ENCODE data around the gene FAM13C.

The FAM13C gene

DNA sequence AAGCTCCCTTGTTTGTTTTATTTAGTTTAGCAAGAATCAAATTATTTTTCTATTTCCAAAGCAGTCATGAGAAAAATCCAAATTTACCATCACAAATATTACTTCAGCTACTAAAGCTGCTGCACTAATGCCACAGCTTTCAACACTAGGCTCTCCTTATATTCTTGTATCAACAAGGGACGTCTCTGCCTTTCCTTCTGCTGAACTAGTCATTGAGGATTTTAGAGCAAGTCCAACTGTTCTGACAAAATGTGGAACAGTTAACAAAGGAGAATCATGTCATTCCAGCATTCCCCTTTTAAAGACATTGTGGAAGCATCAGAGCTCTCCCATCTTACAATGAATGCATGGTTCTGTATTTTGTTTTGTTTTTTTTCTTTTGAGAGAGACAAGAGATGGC, 28.6 kb downstream of the FAM13C start:
- TF ChIP-seq, protein P1, sequence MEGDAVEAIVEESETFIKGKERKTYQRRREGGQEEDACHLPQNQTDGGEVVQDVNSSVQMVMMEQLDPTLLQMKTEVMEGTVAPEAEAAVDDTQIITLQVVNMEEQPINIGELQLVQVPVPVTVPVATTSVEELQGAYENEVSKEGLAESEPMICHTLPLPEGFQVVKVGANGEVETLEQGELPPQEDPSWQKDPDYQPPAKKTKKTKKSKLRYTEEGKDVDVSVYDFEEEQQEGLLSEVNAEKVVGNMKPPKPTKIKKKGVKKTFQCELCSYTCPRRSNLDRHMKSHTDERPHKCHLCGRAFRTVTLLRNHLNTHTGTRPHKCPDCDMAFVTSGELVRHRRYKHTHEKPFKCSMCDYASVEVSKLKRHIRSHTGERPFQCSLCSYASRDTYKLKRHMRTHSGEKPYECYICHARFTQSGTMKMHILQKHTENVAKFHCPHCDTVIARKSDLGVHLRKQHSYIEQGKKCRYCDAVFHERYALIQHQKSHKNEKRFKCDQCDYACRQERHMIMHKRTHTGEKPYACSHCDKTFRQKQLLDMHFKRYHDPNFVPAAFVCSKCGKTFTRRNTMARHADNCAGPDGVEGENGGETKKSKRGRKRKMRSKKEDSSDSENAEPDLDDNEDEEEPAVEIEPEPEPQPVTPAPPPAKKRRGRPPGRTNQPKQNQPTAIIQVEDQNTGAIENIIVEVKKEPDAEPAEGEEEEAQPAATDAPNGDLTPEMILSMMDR (IDR thresholded peaks at IDR 0.05; ENCODE audit: low read depth, low read length), result no peak
- no peak overlapping the region for H3K4me3 ChIP-seq (ENCODE audit: low read depth, low read length)

DNA sequence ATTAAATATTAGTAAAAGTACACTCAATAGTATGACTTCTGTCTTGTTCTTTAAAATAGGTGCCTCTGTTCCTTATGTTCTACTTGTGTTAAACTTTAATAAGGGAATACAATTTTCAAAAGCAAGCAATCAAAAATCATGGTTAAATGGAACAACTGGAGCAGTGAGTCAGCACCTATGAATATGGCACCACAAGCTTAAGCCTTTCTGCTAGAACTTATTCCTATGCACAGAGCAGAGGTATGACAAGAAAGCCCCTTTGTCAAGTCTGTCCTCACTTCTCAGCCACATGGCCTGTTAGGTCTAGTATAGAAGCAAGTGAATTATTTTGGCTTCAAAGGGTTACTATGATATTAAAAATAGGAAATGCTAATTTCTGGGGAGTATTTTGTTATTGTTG, 29.8 kb downstream of the FAM13C start:
- TF ChIP-seq, protein P1 (IDR thresholded peaks at IDR 0.05; ENCODE audit: low read depth, low read length), result no peak
- H3K4me3 ChIP-seq (ENCODE audit: low read depth, low read length), result no peak overlapping the region

DNA sequence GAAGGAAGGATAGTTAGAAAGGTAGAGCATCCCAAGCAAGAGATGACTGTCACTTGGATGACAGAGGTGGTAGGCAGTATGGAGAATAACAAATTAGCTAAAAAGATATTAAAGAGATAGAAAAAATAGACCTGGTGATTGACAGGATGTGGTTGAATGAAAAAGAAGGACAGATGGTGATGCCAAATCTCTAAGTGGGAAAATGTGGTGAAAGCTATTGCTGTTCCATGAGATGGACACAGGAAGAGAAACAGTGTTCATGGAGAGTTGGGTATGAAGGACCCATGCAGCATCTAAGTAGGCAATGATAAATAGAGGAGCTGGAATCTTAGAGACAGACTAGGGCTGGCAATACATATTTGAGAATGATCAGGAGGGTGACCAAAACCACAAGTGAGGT, 30.7 kb downstream of the FAM13C start:
- no peak overlapping the region for H3K4me3 ChIP-seq (ENCODE audit: low read depth, low read length)
- TF ChIP-seq, protein P1 (IDR thresholded peaks at IDR 0.05; ENCODE audit: low read depth, low read length), result no peak

DNA sequence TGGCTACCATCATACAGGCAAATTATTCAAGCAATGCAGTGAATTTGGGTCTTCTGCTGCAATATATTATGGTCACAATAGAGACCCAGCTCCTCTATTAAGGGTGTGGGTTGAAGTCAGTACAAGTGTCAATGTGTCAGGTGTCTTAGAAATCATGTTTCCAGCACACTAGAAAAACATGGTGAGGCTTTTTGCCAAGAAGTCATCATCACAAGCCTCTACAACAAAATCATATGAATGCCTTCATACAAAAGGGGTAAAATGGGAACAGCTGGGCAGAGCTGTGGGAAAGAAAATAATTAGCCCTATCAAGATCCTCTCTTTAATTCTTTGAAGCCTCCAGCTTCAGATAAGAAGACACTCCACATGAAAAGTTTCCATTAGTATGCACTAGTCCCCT, 37.2 kb downstream of the FAM13C start:
- TF ChIP-seq, protein P1 (IDR thresholded peaks at IDR 0.05; ENCODE audit: low read depth, low read length), result no peak
- H3K4me3 ChIP-seq (ENCODE audit: low read depth, low read length), result no peak overlapping the region

DNA sequence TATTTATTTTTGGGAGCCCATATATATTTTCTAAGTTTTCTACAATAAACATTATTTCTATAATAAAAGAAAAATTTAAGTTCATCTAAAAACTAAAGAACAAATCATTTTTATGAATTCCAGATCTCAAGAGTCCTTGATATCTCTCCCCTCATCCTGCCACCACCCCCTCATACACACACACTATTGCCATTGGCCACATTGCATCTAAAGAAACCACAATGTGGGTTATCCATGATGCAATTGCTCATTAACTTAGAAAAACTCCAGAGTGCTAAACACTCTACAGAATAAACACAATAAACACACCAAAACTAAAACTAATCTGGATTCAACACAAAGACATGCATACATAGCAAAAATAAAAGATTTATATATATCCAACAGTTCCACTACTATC, 37.8 kb downstream of the FAM13C start:
- TF ChIP-seq, protein P1 (IDR thresholded peaks at IDR 0.05; ENCODE audit: low read depth, low read length), result no peak
- H3K4me3 ChIP-seq (ENCODE audit: low read depth, low read length), result no peak overlapping the region

DNA sequence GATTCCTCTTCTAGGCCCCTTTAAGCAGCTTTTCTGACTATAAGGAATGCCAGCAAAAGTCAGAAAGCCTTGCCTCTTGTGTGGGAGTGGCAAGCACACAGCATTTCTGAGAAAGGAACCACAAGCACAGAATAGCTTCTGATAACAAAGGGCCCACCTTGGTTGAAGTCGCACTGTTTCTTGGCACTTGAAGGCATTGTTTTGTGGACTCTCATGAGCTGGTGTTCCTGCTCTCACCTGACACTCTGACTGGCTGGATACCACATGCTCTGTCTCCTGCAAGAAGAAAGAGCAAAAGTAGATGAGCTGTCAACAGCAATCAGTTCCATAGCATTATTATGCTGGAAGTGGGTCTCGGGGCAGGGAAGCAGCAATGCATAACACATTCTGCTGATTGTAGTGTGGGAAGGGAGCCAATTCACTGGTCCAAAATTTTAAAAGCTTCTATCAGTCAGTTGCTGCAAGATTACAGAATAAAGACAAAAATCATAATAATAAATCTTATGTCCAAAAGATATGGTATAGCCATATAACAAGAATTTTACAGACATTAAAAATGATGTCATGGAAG, 38.4 kb downstream of the FAM13C start:
- TF ChIP-seq, protein P1 (IDR thresholded peaks at IDR 0.05; ENCODE audit: low read depth, low read length), result no peak

DNA sequence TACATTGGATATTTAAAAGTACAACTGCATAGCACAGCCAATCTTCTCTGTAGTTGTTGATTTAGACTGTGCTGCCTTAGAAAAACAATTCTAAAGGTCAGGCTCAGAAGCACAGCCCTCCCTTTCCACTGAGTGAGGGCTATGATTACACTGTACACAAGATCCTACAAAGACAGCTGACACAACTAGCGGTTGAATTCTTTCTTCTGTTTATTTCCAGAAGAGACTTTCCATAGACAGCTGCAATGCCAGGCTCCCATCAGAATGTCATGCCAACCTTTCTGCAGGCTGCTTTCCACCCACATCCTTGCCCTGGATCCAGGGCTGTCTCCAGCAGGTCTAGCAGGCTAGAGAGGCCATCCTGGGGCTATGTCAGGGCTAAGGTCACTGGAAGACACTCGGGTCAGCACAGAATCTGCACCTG, 39.3 kb downstream of the FAM13C start:
- no peak overlapping the region for H3K4me3 ChIP-seq (ENCODE audit: low read depth, low read length)
- TF ChIP-seq, protein P1 (IDR thresholded peaks at IDR 0.05; ENCODE audit: low read depth, low read length), result no peak

More for the DNA sequence above, 38.4 kb downstream of the FAM13C start:
- no peak overlapping the region for H3K4me3 ChIP-seq (ENCODE audit: low read depth, low read length)
